K562 (cell line): ENCODE measurements around the gene VIPR1. TPM values are rescaled to one million over a fixed set of nuclear protein-coding genes. Genes with fewer than 3 reads are reported as not detected.

Experiments used
- ATAC-seq: fragments of 200-7000 bp; cut with Tn5 transposase; 3 replicates; pipeline ENCODE4 v1.9.1; 2020; ENCODE audit warnings: moderate library complexity
- BruUV-seq: library from RNA; stranded (reverse); fragments of 400-500 nt; replicated peaks from 2 replicates; lab custom pipeline; 2021; lab: Mats Ljungman, UMichigan
- CTCF ChIA-PET: fragments of 300-600 bp; formaldehyde crosslinking; extraction: SDS; loops from one replicate; lab custom pipeline; 2021; ENCODE audit warnings: low intra/inter-chr PET ratio; lab: Yijun Ruan, JAX
- POLR2A ChIA-PET: fragments of 300-600, 350-650 bp; sonication (Branson Sonifier 250); formaldehyde crosslinking; extraction: SDS; loops from one replicate; lab custom pipeline; 2021; ENCODE audit warnings: antibody characterized with exemption, inconsistent platforms; lab: Yijun Ruan, JAX
- DNase-seq, 4 experiments: peaks; one replicate each; pipeline versions ENCODE4 v3.0.0 to v3.0.0-alpha.2; 2011 to 2018; ENCODE audit warnings: low spot score in 3 of 4, mixed read lengths in 3 of 4; ENCODE audit errors: extremely low read depth in 1 of 4
- FAIRE-seq: peaks from 2 replicates; lab custom pipeline; 2011; peaks lifted over from hg19 to GRCh38; lab: Jason Lieb, UNC
- H2AFZ ChIP-seq: 2 replicates; pipeline ENCODE4 v1.6.0; 2011; ENCODE audit warnings: low read depth, low read length, control low read depth, inconsistent platforms
- H3K27ac ChIP-seq: fragments of 200-600 bp; 3 replicates; pipeline ENCODE4 v1.8.0; 2011; ENCODE audit warnings: low read depth, mild to moderate bottlenecking, control low read depth, inconsistent platforms, low read length, moderate library complexity, mixed read lengths; ENCODE audit errors: extremely low read depth
- H3K27me3 ChIP-seq, 2 experiments: fragments of 300-600 bp in 1 of 2; 2 replicates in 1 of 2; 3 replicates in 1 of 2; pipeline versions ENCODE4 v1.6.0 to v1.8.0; 2011; ENCODE audit warnings: inconsistent platforms in 2 of 2, low read length in 2 of 2, mild to moderate bottlenecking in 1 of 2, mixed read lengths in 1 of 2, moderate library complexity in 1 of 2; ENCODE audit not compliant: control insufficient read depth in 2 of 2, insufficient read depth in 2 of 2
- H3K36me3 ChIP-seq: fragments of 300-600 bp; 3 replicates; pipeline ENCODE4 v1.8.0; 2011; ENCODE audit warnings: mild to moderate bottlenecking, low read length, inconsistent platforms; ENCODE audit not compliant: control insufficient read depth, insufficient read depth
- H3K4me1 ChIP-seq, 2 experiments: fragments of 200-600 bp in 1 of 2; replicated peaks in 1 of 2; 2 replicates in 1 of 2; 3 replicates in 1 of 2; pipeline versions ENCODE4 v1.5.1 to v1.8.0; 2011; ENCODE audit warnings: inconsistent platforms in 2 of 2, low read length in 2 of 2, mild to moderate bottlenecking in 1 of 2, mixed read lengths in 1 of 2, moderate library complexity in 1 of 2; ENCODE audit not compliant: control insufficient read depth in 2 of 2, insufficient read depth in 2 of 2
- H3K4me2 ChIP-seq: 2 replicates; pipeline ENCODE4 v1.6.1; 2011; ENCODE audit warnings: low read length, control low read depth, inconsistent platforms, mixed read lengths; ENCODE audit not compliant: insufficient read depth
- H3K4me3 ChIP-seq: fragments of 200-600 bp; sonication (generic), shearing (Covaris generic); 2 replicates; pipeline ENCODE4 v1.5.1; 2016; ENCODE audit warnings: control low read depth, inconsistent platforms
- H3K79me2 ChIP-seq: fragments of 200-600 bp; 3 replicates; pipeline ENCODE4 v1.8.0; 2011; ENCODE audit warnings: low read length, inconsistent platforms; ENCODE audit not compliant: control insufficient read depth, insufficient read depth
- H3K9ac ChIP-seq, 2 experiments: 2 replicates each; pipeline versions ENCODE4 v1.6.0 to v1.6.1; 2011; ENCODE audit warnings: low read depth in 2 of 2, low read length in 2 of 2, control low read depth in 1 of 2, inconsistent platforms in 1 of 2, mild to moderate bottlenecking in 1 of 2, mixed read lengths in 1 of 2; ENCODE audit not compliant: insufficient read depth in 1 of 2
- H3K9me1 ChIP-seq: one replicate; pipeline ENCODE4 v1.6.0; 2011; ENCODE audit warnings: inconsistent platforms, mild to moderate bottlenecking, low read length, moderate library complexity; ENCODE audit not compliant: control insufficient read depth, insufficient read depth
- H3K9me3 ChIP-seq: replicated peaks from 2 replicates; pipeline ENCODE4 v1.5.1; 2011; ENCODE audit warnings: low read depth, low read length, inconsistent platforms; ENCODE audit not compliant: control insufficient read depth, insufficient read depth
- H4K20me1 ChIP-seq: replicated peaks from 2 replicates; pipeline ENCODE4 v1.6.1; 2011; ENCODE audit warnings: low read length, inconsistent platforms, mixed read lengths; ENCODE audit not compliant: control insufficient read depth, insufficient read depth
- CTCF ChIP-seq, 3 experiments: IDR thresholded peaks in 2 of 3; conservative IDR thresholded peaks in 1 of 3; 2 replicates each; pipeline ENCODE4 v1.5.1; 2011 to 2012; ENCODE audit warnings: low read length in 3 of 3, mild to moderate bottlenecking in 3 of 3, control low read depth in 2 of 3, improper control_type of control experiment in 1 of 3, inconsistent platforms in 1 of 3, low read depth in 1 of 3, mixed read lengths in 1 of 3, moderate library complexity in 1 of 3; ENCODE audit not compliant: insufficient read depth in 2 of 3
- JUND ChIP-seq, 2 experiments: IDR thresholded peaks; 2 replicates in 1 of 2; 3 replicates in 1 of 2; pipeline ENCODE4 v1.6.1; 2011; ENCODE audit warnings: borderline replicate concordance in 2 of 2, low read depth in 2 of 2, low read length in 2 of 2, improper control_type of control experiment in 1 of 2, missing biosample characterization in 1 of 2, missing genetic modification characterization in 1 of 2, missing genetic modification reagents in 1 of 2
- RBM25 ChIP-seq: fragments of 200-400 bp; formaldehyde crosslinking; IDR thresholded peaks from 2 replicates; pipeline ENCODE4 v1.6.1; 2018; ENCODE audit warnings: low read length, low read depth, moderate library complexity; ENCODE audit not compliant: severe bottlenecking
- RCOR1 ChIP-seq, 2 experiments: IDR thresholded peaks; 2 replicates each; pipeline ENCODE4 v1.6.1; 2012; ENCODE audit warnings: low read depth in 2 of 2, low read length in 2 of 2, borderline replicate concordance in 1 of 2, improper control_type of control experiment in 1 of 2
- REST ChIP-seq, 2 experiments: fragments of 450-650 bp; formaldehyde crosslinking in 1 of 2; IDR thresholded peaks; 2 replicates each; pipeline versions ENCODE4 v1.4.0 to v1.6.1; 2014 to 2020; ENCODE audit warnings: mild to moderate bottlenecking in 2 of 2, borderline replicate concordance in 1 of 2, low read depth in 1 of 2
- VEZF1 ChIP-seq: fragments of 200-800 bp; sonication (Bioruptor generic); IDR thresholded peaks from 2 replicates; pipeline ENCODE4 v1.6.1; 2017; ENCODE audit warnings: missing genetic modification characterization, missing compliant biosample characterization
- WGBS: fragments of 100-300 bp; shearing (Covaris generic); methylation state at CpG from one replicate; pipeline ENCODE4 v1.1.6; 2016; ENCODE audit warnings: low coverage, mixed read lengths; ENCODE audit not compliant: insufficient coverage; ENCODE audit errors: missing lambda C conversion rate; 5-methylcytosine and 5-hydroxymethylcytosine counted together
- in situ Hi-C: fragments of 300-500 bp; cut with MboI; formaldehyde crosslinking; loops from 4 replicates; pipeline ENCODE4 v1.15.0; 2018; ENCODE audit warnings: inconsistent platforms, mixed read lengths
- intact Hi-C: fragments of 100-400 bp; cut with micrococcal nuclease; formaldehyde crosslinking; loops from 2 replicates; pipeline ENCODE4 v1.14.2; 2022
- polyA plus RNA-seq, 8 experiments: library from polyadenylated mRNA; depleted of rRNA in 4 of 8; stranded (reverse) in 5 of 8; unstranded in 3 of 8; fragments of >200 nt; fragmentation: Nextera tagmentation in 2 of 8; fragmentation: Illumina TruSeq in 1 of 8; extraction: Ambion mirVana in 2 of 8; extraction: Trizol in 1 of 8; gene quantifications; 2 replicates each; pipeline versions ENCODE4 v1.2.1 to v1.2.3, GENCODE V29; 2011 to 2014; ENCODE audit warnings: inconsistent platforms in 1 of 8, missing spikeins in 1 of 8
- total RNA-seq, 7 experiments: library from RNA; depleted of rRNA in 6 of 7; stranded (reverse); fragments of >200 nt in 6 of 7; fragmentation: Illumina TruSeq in 2 of 7; extraction: Trizol in 2 of 7; gene quantifications; 2 replicates each; pipeline versions ENCODE4 v1.2.1 to v1.2.3, GENCODE V29; 2011 to 2021; ENCODE audit warnings: low replicate concordance in 1 of 7

Gene VIPR1
- total and polyA plus RNA-seq, 9 of the 15 experiments (the other 6 are each of a cell fraction or from before 2014, with no cell fraction given) = 0.04 to 0.38 (median 0.12) TPM; not detected in 3

GRCh38 chr3:42572278-42572677 lies 69.8 kb downstream of the VIPR1 start:
- Histone ChIP-seq H3K27ac (no peak overlapping the region), H3K4me2 (no peak overlapping the region), H3K9me1 (no peaks in the 10 kb centered on the region), H3K9me3 (no peaks in the 10 kb centered on the region), H3K4me3 (no peak overlapping the region), H3K27me3 (no peaks in the 10 kb centered on the region), H3K36me3 (peaks cover 26% of the 10 kb centered on the region; the same call in 2 of the 3 replicates), H3K9ac (no peak overlapping the region), H4K20me1 (no peaks in the 10 kb centered on the region), H2AFZ (no peak overlapping the region), H3K4me1 (no peaks in the 10 kb centered on the region; a peak in 1 of 5 replicates), H3K79me2 (peaks cover 49% of the 10 kb centered on the region)
- no TSS peak for BruUV-seq
- intact Hi-C loops = loop anchor here (2.0 to 10.0 kb wide), 4 partner anchors 63 to 313 kb away; no protein-coding TSS in a partner anchor
- in situ Hi-C loops = loop anchor here (10.0 kb wide), 1 partner anchor 173 kb away; no protein-coding TSS in a partner anchor
- POLR2A ChIA-PET = interaction anchor here (0.5 to 2.0 kb wide), 4 partner anchors 9 to 1029 kb away, joined by 3 to 9 read pairs (median 4); partner anchors contain the start of gene SEC22C
- ATAC-seq (peak; percentile 99), FAIRE-seq (peak; percentile 92), DNase-seq (peak; percentile 37 to 75 (median 60))
- WGBS = 18% methylated on average over 3 of the region's 3 CpGs
- CTCF ChIA-PET = interaction anchor here (1.0 to 2.2 kb wide), 3 partner anchors 63 to 183 kb away, joined by 3 to 13 read pairs (median 6); no protein-coding TSS in a partner anchor
- TF ChIP-seq CTCF (IDR thresholded peaks at IDR 0.05 in 2 of 3, conservative IDR thresholded peaks at IDR 0.05 in 1 of 3; ENCODE audit: insufficient read depth in 2 of 3, low read depth in 1 of 3, low read length in 3 of 3) = peak; percentile 84 to 88 (median 86)
- TF ChIP-seq REST (IDR thresholded peaks at IDR 0.05; ENCODE audit: borderline replicate concordance) = peak; percentile 60; the same call in 1 of the 2 replicates
- no peak for TF ChIP-seq REST (CRISPR knock-in tag; IDR thresholded peaks at IDR 0.05; ENCODE audit: low read depth)
- TF ChIP-seq VEZF1 (CRISPR knock-in tag) = peak; percentile 50
- TF ChIP-seq RBM25 = no peak
- TF ChIP-seq RCOR1 (IDR thresholded peaks at IDR 0.05; ENCODE audit: borderline replicate concordance in 1 of 2, low read depth in 2 of 2, low read length in 2 of 2) = peak in 1 of 2 experiments; percentile 61; a peak in 1 of 4 replicates
- peak; percentile 16; the same call in 1 of the 2 replicates for TF ChIP-seq JUND (IDR thresholded peaks at IDR 0.05; ENCODE audit: borderline replicate concordance, low read depth, low read length)
- no peak for TF ChIP-seq JUND (tag; IDR thresholded peaks at IDR 0.05; ENCODE audit: borderline replicate concordance, low read depth, low read length)
